ENCODE results near the gene EMID1.

DNA sequence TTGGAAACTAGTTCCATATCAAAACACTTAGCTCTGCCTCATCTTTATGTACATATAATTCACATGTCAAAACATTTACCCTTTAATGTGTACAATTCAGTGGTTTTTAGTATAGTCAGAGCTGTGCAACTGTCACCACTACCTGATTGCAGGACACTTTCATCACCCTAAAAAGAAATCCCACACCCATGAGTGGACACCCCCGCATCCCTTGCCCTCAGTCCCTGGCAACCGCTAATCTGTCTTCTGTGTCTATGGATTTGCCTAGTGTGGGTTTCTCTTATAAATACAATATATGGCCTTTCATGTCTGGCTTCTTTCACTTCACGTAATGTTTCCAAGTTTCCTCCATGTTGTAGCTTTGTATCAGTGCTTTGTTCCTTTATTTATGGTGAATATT lies 8.6 kb upstream of the EMID1 start:
- TF ChIP-seq, protein P1, sequence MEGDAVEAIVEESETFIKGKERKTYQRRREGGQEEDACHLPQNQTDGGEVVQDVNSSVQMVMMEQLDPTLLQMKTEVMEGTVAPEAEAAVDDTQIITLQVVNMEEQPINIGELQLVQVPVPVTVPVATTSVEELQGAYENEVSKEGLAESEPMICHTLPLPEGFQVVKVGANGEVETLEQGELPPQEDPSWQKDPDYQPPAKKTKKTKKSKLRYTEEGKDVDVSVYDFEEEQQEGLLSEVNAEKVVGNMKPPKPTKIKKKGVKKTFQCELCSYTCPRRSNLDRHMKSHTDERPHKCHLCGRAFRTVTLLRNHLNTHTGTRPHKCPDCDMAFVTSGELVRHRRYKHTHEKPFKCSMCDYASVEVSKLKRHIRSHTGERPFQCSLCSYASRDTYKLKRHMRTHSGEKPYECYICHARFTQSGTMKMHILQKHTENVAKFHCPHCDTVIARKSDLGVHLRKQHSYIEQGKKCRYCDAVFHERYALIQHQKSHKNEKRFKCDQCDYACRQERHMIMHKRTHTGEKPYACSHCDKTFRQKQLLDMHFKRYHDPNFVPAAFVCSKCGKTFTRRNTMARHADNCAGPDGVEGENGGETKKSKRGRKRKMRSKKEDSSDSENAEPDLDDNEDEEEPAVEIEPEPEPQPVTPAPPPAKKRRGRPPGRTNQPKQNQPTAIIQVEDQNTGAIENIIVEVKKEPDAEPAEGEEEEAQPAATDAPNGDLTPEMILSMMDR (IDR thresholded peaks at IDR 0.05): no peak
- no peak for TF ChIP-seq POLR2A (IDR thresholded peaks at IDR 0.05)

All from testis (tissue), 2 donors.